Right atrium auricular region (tissue), 2 donors: ENCODE measurements around the gene ENOPH1. TPM values are rescaled to one million over a fixed set of nuclear protein-coding genes. Genes with fewer than 3 reads are reported as not detected.

ENCODE experiments used
- DNase-seq: peaks from one replicate; pipeline ENCODE4 v3.0.0-alpha.2; 2019; ENCODE audit warnings: low spot score
- H3K27ac ChIP-seq, 2 donors: fragments of 200-600 bp; sonication (generic); 1 replicate in 1 of 2; 2 replicates in 1 of 2; pipeline ENCODE4 v1.5.1; 2016 to 2019
- H3K27me3 ChIP-seq, 2 donors: fragments of 200-600 bp; sonication (generic); one replicate each; pipeline versions ENCODE4 v1.5.1 to v1.6.0; 2017 to 2019
- H3K36me3 ChIP-seq: fragments of 200-600 bp; sonication (generic); one replicate; pipeline ENCODE4 v1.5.1; 2016
- H3K4me1 ChIP-seq, 2 donors: fragments of 200-600 bp; sonication (generic); one replicate each; pipeline versions ENCODE4 v1.5.1 to v1.6.0; 2017 to 2019
- H3K4me3 ChIP-seq, 2 donors: fragments of 200-600 bp; sonication (generic); 1 replicate in 1 of 2; 2 replicates in 1 of 2; pipeline ENCODE4 v1.5.1; 2017 to 2019; ENCODE audit warnings: mild to moderate bottlenecking in 1 of 2, moderate library complexity in 1 of 2
- H3K9me3 ChIP-seq, 2 donors: fragments of 200-600 bp; sonication (generic); one replicate each; pipeline ENCODE4 v1.5.1; 2019
- CTCF ChIP-seq, 2 donors: fragments of 200-600 bp; sonication (generic); IDR thresholded peaks; one replicate each; pipeline ENCODE4 v1.5.1; 2019; ENCODE audit warnings: antibody characterized with exemption in 2 of 2
- total RNA-seq, 2 donors: library from RNA; depleted of rRNA; stranded (reverse); fragments of >200 nt; gene quantifications; one replicate each; pipeline ENCODE4 v1.1.0, GENCODE V29; 2016

Gene ENOPH1
- total RNA-seq, 2 donors from 2014 or later, result 15.0 to 16.6 TPM

- no peak for TF ChIP-seq CTCF (IDR thresholded peaks at IDR 0.05)
- Histone ChIP-seq H3K4me3 (no peak overlapping the region), H3K36me3 (no peaks in the 10 kb centered on the region), H3K27ac (no peak overlapping the region), H3K4me1 (no peaks in the 10 kb centered on the region), H3K27me3 (no peaks in the 10 kb centered on the region), H3K9me3 (no peaks in the 10 kb centered on the region)
- DNase-seq, result no peak
Observed at GRCh38 chr4:82489076-82489475, 58.7 kb downstream of the ENOPH1 start.

GRCh38 chr4:82489987-82490386 is 59.6 kb downstream of the ENOPH1 start:
- no peak for DNase-seq
- TF ChIP-seq CTCF (IDR thresholded peaks at IDR 0.05), result no peak
- no peaks in the 10 kb centered on the region for H3K36me3 ChIP-seq

GRCh38 chr4:82491251-82491960 is 61.0 kb downstream of the ENOPH1 start:
- TF ChIP-seq CTCF (IDR thresholded peaks at IDR 0.05), result no peak
- Histone ChIP-seq H3K27ac (no peak overlapping the region), H3K27me3 (no peaks in the 10 kb centered on the region)

More at GRCh38 chr4:82489987-82490386, 59.6 kb downstream of the ENOPH1 start:
- no peaks in the 10 kb centered on the region for H3K4me1 ChIP-seq
- H3K9me3 ChIP-seq, result no peaks in the 10 kb centered on the region
- no peaks in the 10 kb centered on the region for H3K27me3 ChIP-seq
- H3K27ac ChIP-seq, result no peak overlapping the region
- H3K4me3 ChIP-seq, result no peak overlapping the region

GRCh38 chr4:82493721-82494425 is 63.5 kb downstream of the ENOPH1 start:
- Histone ChIP-seq H3K4me1 (no peaks in the 10 kb centered on the region), H3K27me3 (no peaks in the 10 kb centered on the region), H3K27ac (no peak overlapping the region), H3K9me3 (no peaks in the 10 kb centered on the region), H3K36me3 (no peaks in the 10 kb centered on the region), H3K4me3 (no peak overlapping the region)
- TF ChIP-seq CTCF (IDR thresholded peaks at IDR 0.05), result no peak
- DNase-seq, result no peak

More at GRCh38 chr4:82491251-82491960, 61.0 kb downstream of the ENOPH1 start:
- Histone ChIP-seq H3K9me3 (no peaks in the 10 kb centered on the region), H3K4me1 (no peaks in the 10 kb centered on the region), H3K36me3 (no peaks in the 10 kb centered on the region), H3K4me3 (no peak overlapping the region)
- DNase-seq, result no peak

GRCh38 chr4:82495666-82496065 is 65.3 kb downstream of the ENOPH1 start:
- H3K4me1 ChIP-seq, result no peaks in the 10 kb centered on the region
- DNase-seq, result no peak
- no peaks in the 10 kb centered on the region for H3K9me3 ChIP-seq
- H3K4me3 ChIP-seq, result no peak overlapping the region
- no peak overlapping the region for H3K27ac ChIP-seq
- no peaks in the 10 kb centered on the region for H3K27me3 ChIP-seq
- no peaks in the 10 kb centered on the region for H3K36me3 ChIP-seq
- no peak for TF ChIP-seq CTCF (IDR thresholded peaks at IDR 0.05)
